Medulla oblongata (tissue), 1 donor: ENCODE results near the gene PRAME.
"Not testable (repeated sequence)": the region's sequence is repeated elsewhere in the genome, so short reads cannot be mapped to it uniquely, and the experiment has no call there.

Experiments
- DNase-seq: peaks from one replicate; pipeline ENCODE4 v3.0.0-alpha.2; 2015; ENCODE audit errors: extremely low spot score

Gene PRAME

GRCh38 chr22:22581524-22581923 lies 22.5 kb upstream of the PRAME start:
- DNase-seq, result not testable (repeated sequence)

DNA sequence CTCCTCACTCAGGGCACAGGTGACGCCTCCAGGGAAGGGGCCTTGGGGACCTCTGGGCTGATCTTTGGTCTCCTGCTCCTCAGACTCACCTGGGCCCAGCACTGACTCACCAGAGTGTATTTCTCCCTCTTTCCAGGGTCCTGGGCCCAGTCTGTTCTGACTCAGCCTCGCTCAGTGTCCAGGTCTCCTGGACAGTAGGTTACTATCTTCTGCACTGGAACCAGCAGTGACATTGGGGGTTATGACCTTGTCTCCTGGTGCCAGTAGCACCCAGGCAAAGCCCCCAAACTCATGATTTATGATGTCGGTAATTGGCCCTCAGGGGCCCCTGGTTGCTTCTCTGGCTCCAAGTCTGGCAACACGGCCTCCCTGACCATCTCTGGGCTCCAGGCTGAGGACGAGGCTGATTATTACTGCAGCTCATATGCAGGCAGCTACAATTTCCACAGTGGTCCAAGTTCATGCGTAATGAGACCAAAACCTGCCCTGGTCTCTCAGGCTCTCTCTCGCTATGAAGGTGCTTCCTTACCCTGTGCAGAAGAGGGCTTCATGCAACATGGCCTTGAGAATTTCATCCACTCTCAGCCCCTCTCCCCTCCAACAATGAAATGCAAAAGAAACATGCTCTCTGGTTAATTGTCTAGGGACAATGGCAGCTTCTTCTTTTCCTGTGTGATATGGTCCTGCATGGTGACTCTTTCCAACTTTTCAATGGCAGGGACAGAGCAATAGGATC lies 21.0 kb upstream of the PRAME start:
- DNase-seq, result no peak

GRCh38 chr22:22578702-22579424 lies 19.8 kb upstream of the PRAME start:
- DNase-seq, result no peak

DNA sequence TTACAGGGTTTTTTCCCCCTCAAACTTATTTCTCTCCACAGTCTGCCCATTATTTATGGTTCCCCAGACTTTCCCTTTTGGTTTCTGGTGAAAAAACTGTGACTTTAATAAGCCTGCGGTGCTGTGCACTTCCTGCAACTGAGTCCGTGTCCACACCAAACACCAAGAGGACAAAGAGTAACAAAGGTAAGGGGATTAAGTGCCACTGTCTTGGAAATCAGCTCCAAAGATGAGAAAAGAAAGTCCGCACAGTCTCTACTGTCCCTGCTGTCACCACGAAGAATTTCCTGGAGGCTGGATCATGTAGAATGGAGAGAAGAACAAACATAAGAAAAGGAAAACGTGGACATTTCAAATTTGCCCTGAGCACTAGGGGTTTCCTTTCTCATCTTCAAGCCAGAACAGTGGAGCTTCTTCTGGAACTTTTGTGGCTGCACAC lies 17.9 kb upstream of the PRAME start:
- no peak for DNase-seq

DNA sequence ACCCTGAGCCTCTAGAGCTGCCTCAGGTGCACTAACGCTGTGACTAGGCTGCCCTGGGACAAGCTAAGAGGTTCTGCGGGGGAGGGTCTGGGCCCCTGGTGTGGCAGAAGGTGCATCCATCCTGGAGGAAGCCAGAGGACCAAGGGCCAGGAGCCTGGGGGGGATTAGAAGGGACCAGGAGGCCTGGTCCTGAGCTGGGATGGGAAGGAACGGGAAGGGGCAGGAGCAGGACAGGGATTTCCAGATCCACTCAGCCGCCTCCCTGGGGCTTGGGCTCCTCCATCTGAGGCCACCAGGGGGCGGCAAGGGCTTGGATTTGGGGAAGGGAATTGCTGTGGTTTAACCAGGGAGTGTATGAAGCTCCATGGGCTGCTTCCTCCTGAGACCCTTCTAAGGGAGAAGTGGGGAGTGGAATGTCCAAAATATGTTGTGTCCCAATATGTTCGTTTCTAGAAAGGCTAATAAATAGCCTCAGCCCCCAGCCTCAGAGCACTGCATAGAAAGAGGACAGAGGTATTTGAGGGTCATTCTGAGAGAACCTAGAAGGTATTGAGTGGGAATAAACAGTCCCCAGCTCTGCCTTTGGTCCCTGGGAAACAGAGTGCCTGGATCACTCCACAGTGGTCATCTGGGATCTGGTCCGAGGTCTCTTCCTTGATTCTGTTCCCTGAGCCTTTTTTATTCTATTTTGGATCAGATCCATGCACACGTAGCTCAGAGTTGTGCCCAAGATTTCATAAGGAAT lies 17.4 kb upstream of the PRAME start:
- DNase-seq, result peak; percentile 49

DNA sequence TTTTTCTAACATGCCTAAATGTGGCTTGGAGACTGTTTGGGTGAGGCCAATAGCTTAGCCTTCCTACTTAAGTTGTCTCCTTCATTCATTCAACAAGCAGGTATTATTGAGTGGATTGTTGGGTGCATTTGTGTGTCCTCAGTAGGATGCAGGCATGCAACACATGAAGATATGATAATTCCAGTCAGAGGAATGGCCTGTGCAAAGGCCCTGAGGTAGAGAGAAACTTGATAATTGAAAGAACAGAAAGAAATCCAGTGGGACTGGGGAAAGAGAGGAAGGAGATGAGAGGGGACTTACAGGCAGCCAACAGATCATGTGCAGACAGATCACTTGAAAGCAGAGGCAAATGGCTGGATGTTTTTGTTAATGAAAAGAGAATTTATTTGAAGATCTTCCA lies 15.3 kb upstream of the PRAME start:
- DNase-seq, result no peak

GRCh38 chr22:22573047-22573889 lies 14.2 kb upstream of the PRAME start:
- no peak for DNase-seq

DNA sequence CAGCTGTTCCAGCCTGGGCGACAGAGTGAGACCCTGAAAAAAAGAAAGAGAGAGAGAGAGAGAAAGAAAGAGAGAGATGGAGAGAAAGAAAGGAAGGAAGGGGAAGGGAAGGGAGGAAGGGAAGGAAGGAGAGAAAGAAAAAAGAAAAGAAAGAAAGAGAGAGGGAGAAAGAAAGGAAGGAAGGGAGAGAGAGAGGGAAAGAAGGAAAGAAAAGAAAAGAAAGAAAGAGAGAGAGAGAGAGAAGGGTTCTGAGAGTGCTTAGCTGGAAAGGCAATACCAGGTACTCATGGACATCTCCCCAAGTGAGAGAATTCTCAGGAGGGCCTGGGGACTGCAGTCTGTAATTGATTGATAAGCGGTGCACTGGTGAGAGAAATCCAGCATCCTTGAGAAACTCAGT lies 12.8 kb upstream of the PRAME start:
- no peak for DNase-seq

DNA sequence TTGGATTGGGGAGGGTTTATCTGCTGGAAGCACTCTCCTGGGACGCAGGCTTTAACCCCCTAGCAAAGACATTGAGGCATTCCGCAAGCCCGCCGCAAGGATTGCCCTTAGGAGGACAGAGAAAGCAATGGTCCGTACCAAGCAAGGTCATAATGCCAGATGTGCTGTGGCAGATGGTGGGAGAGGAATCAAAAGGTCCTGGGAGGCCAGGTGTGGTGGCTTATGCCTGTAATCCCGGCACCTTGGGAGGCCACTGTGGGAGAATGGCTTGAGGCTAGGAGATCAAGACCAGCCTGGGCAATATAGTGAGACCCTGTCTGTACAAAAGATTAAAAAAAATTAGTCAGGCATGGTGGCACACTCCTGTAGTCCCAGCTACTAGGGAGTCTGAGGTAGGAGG lies 12.4 kb upstream of the PRAME start:
- DNase-seq, result no peak

DNA sequence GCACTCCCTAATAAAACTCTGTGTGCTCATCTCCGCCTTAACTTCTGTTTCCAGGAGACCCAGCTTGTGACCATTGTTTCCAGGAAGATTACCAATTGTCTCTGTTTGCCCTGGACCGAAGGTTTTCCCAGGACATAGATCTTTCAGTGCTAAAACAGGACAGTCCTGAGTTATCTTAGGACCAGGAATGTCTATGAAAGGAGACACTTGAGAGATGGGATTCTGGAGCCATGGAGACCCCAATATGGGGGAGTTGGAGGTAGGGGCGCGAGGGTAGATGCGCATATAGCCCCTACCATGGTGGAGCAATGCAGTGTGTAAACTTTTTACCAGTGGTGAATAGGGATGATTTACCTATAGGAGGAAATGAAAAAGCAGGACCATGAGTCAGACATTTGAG lies 10.2 kb upstream of the PRAME start:
- DNase-seq, result no peak

- no peak for DNase-seq
Observed at GRCh38 chr22:22565981-22566380, 6.9 kb upstream of the PRAME start.

GRCh38 chr22:22558071-22558971 lies 744 bp downstream of the PRAME start:
- DNase-seq, result no peak

- DNase-seq, result no peak
Observed at GRCh38 chr22:22556995-22557925, 1.8 kb downstream of the PRAME start.

DNA sequence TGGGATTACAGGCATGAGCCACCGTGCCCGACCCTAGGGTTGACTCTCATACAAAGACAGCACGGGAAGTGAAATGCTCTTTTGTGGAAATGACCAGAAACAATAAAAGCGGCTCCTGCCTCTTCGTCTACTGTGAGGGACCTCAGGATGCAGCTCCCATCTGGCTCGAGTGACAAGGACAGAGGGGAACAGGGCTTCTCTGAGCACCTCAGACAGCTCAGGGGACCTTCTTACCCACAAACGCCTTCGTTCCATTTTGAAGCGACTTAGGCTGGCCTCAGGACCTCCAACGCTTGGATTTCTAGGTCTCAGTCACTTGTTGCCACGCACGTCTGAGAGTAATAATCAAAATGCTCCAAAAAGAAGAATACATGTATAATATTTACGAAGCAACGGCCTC lies 2.5 kb downstream of the PRAME start:
- DNase-seq, result no peak

DNA sequence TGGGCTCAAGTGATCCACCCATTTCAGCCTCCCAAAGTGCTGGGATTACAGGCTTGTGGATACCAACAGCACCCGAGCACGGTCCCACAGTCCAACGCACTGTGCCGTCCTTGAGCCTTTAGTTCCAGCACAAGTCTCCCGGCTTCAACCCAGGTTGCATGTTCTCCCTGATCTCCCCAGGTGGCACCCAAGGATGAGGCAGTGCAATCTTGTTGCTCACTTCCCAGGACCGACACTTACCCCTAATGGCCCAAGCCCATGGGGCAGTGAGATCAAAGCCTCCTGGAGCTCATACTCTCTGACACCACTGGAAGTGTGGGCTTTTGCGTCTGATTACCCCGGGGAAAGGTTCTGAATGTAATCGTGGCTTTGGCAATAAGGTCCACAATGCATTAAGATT lies 3.5 kb downstream of the PRAME start:
- DNase-seq, result no peak

GRCh38 chr22:22554587-22555284 lies 4.3 kb downstream of the PRAME start:
- peak; percentile 10 for DNase-seq

GRCh38 chr22:22553735-22554586 lies 5.1 kb downstream of the PRAME start:
- DNase-seq, result no peak

GRCh38 chr22:22553141-22553540 lies 5.9 kb downstream of the PRAME start:
- no peak for DNase-seq
